GM12874 (cell line): ENCODE data around the gene ILK.

Experiments
- CTCF ChIP-seq: IDR thresholded peaks from 2 replicates; pipeline ENCODE4 v1.5.1; 2011; ENCODE audit warnings: low read depth, mild to moderate bottlenecking, control low read depth, low read length, moderate library complexity; ENCODE audit not compliant: insufficient read depth

ILK gene

DNA sequence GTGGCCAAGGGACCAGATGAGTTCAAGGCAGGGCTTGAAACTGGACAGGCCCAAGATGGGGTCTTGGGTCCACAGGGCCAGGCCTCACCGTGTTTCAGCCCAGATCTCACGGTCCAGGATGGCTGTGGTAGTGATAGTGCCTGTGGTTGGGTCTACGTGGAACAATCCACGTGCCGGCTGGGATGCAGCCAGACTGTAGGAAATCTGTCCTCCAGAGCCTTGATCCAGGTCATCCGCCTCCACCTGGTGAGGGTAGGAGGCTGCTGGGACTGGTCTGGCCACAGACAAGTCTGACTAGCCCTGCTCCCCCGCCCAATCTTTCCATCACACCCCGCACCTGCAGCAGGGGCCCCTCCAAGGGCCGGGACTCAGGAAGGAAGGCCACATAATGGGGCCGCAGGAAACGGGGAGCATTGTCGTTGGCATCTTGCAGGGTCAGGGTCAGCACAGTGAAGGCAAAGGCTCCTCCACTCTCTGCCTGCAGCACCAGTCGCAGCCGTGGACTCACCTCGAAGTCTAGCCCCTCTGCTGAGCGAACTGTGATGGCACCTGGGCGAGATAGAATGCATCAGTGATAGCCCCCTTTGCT lies 22.4 kb downstream of the ILK start:
- TF ChIP-seq CTCF: no peak

GRCh38 chr11:6626971-6627761 lies 23.6 kb downstream of the ILK start:
- TF ChIP-seq CTCF: no peak

GRCh38 chr11:6627762-6628241 lies 24.2 kb downstream of the ILK start:
- TF ChIP-seq CTCF: no peak

DNA sequence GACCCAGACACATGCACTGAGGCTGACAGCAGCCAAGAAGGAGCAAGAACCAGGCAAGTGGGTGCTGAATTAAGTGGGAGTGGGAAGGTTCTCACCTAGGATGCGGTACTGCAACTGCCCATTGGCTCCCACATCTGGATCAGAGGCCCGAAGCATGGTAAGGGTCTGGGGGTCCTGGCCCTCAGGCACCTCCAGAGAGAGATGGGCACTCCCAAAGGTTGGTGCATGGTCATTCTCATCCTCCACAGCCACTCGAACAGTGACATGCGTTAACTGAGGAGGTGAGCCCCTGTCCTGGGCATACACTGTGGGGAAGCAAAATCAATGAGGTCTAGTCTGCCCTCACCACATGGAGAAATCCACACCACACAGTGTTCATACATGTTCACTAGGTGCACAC lies 25.0 kb downstream of the ILK start:
- TF ChIP-seq CTCF: no peak

DNA sequence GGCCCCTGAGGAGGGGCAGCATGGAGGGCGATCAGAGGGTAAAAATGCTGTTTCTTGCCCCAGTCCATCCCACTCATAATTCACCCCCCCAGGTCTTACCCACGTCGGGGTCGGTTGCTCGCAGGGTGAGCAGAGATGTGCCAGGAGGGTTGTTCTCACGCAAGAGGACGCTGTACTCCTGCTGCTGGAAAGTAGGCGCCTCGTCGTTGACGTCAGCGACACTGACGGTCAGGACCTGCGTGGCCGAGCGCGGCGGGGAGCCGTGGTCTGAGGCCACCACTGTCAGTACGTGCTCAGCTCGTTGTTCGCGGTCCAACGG lies 26.0 kb downstream of the ILK start:
- TF ChIP-seq CTCF: no peak

- no peak for TF ChIP-seq CTCF
These were observed 26.5 kb downstream of the ILK start for GRCh38 chr11:6629892-6630631.

DNA sequence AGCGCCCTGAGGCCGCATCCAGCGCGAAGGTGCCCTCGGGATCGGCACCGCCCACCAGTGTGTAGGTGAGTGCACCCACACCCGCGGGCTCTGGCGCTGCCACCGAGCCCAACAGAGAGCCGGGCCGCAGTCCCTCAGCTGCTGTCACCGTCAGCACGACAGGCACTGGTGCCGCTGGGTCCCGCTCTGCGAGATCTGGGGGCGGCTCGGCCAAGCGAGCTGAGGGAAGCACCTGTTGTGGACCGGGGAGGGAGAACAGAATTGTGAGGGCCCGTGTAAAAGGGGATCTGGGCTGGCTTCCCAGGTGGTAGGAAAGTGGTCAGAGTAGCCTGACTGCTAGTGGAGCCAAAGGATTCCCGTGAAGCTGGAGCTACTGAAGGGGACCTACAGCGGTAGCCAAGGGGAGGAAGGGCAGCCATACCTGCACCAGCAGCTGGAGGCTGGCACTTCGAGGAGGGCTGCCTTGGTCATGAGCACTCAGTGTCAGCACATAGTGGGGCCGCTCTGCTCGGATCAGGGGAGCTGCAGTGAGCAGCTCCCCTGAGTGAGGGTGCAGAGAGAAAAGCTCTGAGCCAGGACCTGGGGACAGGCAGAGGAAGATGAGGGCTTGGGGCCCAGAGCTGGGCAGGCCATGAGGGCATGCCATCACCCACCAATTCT lies 27.2 kb downstream of the ILK start:
- no peak for TF ChIP-seq CTCF
